ENCODE data around the gene EVL.
"Not testable (repeated sequence)": the region's sequence is repeated elsewhere in the genome, so short reads cannot be mapped to it uniquely, and the experiment has no call there.

EVL gene

DNA sequence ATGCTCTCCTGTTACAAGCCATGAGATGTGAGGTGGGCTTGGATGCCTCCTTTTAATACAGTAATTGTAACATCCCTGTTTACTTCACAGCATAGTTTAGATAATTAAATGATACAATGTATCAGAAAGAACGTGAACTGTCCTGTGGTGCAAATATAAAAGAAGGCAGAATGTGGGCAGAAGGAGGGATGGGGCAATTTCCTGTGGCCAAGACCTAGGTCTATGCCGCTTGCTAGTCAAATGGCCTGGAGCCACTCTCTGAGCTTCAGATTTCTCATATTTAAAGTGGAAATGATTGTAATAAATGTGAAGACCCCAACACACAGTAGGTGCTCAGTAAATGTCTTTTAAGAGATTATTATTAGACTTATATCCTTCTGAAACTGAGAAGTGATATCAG is 24.0 kb upstream of the EVL start:
- no peak for DNase-seq

DNA sequence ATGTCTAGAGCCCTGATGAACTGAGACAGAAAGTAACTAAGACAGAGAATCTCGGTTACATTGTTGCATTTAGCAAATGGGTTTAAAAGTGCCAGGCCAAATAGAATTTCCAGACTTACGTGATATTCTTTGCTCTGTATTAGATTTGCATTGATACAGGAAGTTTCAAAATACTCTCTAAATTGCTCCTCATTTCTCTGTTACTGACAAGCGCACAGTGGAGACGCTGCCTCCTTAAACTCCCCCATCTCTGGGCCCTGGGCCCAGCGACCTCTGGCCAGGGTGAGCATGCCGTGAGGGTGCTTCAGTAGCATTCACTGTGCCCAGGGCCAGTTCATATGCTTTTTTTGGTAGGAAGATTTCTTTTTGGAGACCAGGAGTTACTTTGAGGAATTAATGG is 22.9 kb upstream of the EVL start:
- DNase-seq = no peak

DNA sequence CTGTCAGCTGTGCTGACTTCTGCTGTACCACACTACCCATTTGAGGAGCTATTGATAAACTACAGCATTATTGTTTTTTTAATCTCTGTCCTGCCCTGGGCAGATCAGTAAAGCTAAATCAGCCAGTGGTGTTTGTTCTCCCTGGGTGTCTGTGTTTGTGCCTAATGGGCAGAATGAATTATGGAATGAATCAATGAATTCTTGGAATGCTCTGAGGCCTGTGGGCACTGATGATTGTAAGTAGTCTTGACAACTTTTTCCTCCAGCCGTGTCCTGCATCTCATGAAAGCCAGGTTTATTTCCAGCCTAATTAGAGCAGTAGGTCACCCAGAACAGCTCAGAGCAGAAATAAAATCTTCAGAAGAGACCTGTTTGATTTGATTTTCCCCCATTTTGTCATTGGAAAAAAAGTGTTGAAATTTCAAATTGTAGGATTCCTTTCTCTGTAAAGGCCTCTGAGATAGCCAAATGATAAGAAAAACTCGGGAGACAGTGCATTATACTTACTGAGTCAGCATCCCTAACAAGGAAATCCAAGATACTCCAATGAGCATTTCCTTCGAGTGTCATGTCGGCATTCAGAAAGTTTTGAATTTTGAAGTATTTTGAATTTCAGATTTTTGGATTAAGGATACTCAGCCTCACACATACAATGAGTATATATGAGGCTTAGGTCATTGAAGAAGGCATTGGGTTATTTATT is 19.4 kb upstream of the EVL start:
- no peak for DNase-seq

- DNase-seq = no peak
Observed at GRCh38 chr14:100047600-100047999, 17.6 kb upstream of the EVL start.

DNA sequence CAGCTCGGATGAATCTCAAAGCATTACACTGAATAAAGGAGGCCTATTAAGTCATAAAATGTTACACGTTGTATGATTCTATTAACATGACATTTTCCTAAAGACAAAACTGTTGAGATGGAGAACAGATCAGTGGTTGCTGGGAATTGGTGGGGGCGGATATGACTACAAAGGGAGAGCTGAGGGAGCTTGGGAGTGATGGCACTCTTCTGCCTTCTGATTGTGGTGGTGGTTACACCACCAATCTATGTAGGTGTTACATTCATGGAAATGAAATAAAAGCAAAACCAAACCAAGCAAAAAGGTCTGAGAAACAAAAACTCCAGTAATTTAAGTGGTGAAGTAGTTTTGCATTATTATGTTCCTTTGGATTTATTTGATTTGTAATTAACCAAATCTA is 16.4 kb upstream of the EVL start:
- no peak for DNase-seq

GRCh38 chr14:100049220-100049619 is 16.0 kb upstream of the EVL start:
- DNase-seq = no peak

GRCh38 chr14:100051103-100051502 is 14.1 kb upstream of the EVL start:
- no peak for DNase-seq

- DNase-seq = no peak
Observed at GRCh38 chr14:100051543-100051942, 13.7 kb upstream of the EVL start.

GRCh38 chr14:100052819-100053218 is 12.4 kb upstream of the EVL start:
- DNase-seq = no peak

GRCh38 chr14:100054316-100055075 is 10.7 kb upstream of the EVL start:
- DNase-seq = no peak

GRCh38 chr14:100056431-100056830 is 8.8 kb upstream of the EVL start:
- DNase-seq = no peak

- DNase-seq = no peak
Observed at GRCh38 chr14:100056964-100057795, 8.0 kb upstream of the EVL start.

DNA sequence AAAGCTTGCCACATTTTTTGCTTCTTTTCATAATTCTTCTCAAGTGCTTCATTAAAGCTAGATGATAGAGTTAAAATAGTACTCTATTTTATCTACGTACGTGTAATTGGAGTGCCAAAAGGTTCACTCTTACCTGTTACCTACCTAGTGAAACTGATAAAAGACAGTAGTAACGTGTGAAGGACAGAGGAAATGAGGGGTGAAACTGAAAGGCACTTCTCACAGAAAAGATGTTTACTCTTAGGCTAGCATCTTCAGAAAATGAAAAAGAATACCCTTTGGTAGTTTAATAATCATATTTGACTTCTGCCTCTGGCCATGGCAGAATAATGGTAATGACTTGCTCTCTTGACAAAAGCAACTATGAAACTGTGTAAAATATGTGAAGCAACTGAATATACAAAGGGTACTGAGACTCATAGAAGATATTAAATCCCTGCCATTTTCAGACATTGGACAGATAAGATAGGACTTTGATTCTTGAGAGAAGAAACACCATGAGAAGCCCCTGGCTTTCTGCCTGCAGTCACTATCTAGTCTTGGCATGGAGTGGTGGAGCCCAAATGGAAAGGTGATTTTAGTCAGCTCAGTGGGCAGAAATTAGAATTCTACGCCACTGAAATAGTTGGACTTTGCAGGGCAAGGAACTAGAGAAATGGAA is 6.3 kb upstream of the EVL start:
- DNase-seq = no peak

DNA sequence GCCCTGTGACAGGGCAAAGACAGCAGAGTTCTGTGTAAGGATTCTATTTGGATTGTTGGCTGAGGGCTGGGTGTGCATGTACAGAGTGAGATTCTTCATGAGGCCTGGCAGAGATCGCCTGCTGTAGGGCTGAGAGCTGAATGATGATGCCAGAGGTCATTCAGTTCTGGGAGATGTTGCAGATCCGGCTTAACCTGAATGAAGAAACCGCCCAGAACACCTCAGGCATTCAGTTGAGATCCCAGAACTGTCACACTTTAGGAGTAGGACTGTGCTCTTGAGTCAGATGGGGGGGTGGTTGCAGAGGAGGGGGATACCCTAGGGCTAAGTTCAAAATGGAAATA is 5.8 kb upstream of the EVL start:
- no peak for DNase-seq

- DNase-seq = no peak
Observed at GRCh38 chr14:100060760-100061159, 4.5 kb upstream of the EVL start.

DNA sequence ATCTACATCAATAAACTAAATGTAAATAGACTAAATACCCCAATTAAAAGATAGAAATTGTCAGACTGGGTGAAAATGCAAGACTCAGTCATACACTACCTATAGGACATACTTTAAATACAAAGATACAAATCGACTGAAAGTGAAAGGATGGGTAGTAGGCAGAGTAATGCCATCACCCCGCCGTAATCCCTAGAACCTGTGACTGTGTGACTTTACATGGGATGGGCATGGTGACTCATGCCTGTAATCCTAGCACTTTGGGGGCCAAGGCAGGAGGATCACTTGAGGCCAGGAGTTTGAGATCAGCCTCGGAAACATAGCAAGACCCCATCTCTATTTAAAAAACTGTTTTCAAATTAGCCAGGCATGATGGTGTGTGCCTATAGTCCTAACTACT is 2.6 kb upstream of the EVL start:
- no peak for DNase-seq

DNA sequence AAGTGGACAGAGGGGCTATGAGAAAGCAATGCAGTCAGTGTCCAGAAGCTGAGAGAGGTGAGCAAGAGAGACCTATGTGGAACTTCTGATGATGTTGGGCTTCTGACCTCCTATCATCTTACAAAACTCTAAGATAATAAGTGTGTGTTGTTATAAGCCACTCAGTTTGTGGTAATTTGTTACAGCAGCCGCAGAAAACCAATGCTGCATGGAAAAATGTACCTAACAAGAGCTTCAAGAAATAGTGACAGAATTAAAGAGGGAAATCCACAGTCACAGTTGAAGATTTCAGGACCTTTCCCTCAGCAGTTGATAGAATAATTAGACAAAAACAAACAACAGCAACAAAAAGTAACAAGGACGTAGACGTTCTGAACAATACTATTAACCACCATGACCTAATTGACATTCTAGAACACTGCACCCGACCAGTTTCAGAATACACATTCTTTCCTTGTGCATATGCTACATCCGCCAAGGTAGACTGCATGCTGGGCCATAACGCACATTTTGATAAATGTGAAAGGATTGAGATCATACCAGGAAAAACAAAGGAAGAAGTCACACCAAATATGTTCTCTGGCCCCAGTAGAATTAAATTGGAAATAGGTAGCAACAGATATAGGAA is 1.8 kb upstream of the EVL start:
- no peak for DNase-seq

DNA sequence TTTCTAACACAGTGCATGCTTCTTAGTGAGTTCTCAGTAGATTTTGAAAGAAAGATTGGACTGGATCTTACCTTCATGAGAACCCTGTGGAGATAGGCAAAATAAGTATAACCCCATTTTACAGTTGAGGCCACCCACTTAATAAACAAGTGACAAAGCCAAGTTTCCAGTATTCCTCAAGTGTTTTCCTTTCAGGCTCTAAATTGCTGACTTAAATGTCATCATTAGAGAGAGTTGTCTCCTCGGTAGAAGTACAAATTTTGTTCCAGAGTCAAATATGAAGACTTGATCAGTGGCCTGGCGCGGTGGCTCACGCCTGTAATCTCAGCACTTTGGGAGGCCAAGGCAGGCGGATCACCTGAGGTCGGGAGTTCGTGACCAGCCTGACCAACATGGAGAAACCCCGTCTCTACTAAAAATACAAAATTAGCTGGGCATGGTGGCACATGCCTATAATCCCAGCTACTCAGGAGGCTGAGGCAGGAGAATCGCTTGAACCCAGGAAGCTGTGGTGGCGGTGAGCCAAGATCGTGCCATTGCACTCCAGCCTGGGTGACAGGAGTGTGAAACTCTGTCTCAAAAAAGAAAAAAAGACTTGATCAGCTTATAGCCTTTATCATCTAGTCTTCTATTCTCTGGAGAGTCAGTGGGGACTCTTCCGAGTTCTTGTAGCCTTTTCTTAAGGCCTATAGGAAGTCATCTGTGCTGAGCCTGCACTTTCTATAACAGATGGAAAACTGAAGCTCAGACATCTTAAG is 708 bp upstream of the EVL start:
- not testable (repeated sequence) for DNase-seq

DNA sequence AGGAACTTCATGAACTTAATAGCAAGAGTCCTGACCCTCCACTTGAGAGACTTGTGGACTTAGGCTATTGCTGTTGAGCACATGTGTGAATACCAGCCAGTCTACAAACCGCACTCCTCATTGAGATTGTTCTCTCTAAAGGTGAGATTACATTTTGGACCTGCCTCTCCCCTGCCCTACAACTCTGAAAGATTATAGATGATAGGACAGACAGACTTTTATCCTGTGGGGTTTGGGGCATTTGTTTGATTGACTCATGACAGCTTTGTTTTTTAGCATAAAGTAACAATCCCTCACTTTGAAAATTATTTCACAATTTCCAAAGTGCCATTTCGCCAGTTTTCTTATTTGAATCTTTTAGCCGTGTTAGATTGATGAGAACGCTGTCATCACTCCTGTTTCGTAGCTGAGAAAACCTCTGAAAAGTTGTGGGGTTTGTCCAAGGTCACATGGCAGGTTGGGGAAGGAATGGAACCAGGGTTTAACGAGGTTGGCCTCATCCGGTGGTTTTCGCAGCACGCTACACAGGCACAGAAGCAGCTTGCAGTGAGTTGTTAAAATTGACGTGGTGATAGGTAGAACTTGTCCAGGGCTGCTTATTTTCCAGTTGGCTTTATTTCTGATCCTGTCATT is 836 bp downstream of the EVL start:
- no peak for DNase-seq

DNA sequence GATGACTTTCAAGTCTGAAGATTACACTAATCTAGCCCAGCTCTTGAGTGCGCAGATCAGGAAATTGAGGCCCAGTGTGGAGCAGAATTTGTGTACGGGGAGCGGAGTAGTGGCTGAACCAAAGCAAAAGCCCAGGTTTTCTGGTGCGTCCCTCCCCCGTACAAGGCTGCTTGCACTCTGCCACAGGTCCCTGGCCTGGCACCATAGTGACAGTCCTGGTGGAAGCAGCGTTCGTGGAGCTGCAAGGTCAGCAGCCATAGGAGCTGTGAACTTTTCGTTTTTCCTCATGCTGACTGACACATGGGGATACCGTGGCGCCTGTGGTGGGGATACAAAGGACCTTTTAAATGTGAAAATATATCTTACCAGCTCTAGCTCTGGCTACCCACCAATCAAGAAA is 1.7 kb downstream of the EVL start:
- DNase-seq = no peak

GRCh38 chr14:100067481-100067880 is 2.3 kb downstream of the EVL start:
- no peak for DNase-seq
